ENCODE measurements around the gene MAST3. TPM values are rescaled to one million over a fixed set of nuclear protein-coding genes. Genes with fewer than 3 reads are reported as not detected.

Gene MAST3
- total and polyA plus RNA-seq, 2 of the 13 experiments (the other 11 are each of a cell fraction or from before 2014, with no cell fraction given): 4.1 to 4.6 TPM

DNA sequence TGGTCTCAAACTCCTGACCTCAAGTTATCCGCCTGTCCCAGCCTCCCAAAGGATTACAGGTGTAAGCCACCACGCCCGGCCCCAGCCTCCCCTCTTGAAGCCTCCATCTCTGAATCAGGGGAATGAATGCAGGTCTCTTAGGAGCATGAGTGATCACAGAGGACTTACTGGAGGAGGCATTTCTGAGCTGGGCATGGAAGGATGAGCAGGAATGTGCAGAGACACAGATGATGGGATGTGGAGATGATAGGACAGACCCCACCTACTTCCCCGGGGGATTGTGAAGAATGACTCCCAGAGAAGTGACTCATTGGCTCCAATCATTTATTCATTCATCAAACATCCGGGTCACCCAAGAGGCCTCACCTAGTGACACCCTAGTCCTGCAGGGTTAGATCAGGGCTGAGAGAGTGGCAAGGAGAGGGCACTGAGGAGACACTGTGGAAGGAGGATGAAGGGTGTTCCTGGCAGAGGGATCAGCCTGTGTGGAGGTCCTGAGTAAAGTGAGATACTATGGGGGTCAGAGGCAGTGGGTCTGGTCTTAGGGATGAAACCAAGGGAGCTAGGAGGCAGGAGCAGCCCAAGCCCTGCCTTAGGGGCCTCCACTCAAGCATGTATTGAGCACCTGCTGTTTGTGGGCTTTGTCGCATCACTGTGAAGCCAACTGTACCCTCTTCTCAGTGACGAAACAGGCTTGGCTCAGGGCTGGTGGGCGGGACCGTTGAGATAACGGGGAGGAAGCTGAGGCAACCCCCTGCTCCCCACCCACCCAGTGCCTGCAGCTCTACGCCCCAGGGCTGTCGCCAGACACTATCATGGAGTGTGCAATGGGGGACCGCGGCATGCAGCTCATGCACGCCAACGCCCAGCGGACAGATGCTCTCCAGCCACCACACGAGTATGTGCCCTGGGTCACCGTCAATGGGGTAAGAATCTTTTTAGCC, 79.1 kb downstream of the MAST3 start:
- ChIA-PET POLR2A (no interaction called here), CTCF (ENCODE audit: low intra/inter-chr PET ratio, low total read pairs) (no interaction called here)
- FAIRE-seq (no peak), ATAC-seq (no peak), DNase-seq (ENCODE audit: low spot score) (no peak)
- 89% methylated on average over 9 of the region's 19 CpGs for WGBS (ENCODE audit: low lambda C conversion rate)
- no peak overlapping the region for H3K9ac ChIP-seq (ENCODE audit: insufficient read depth, low read depth, low read length)
- H3K36me3 ChIP-seq (replicated peaks in 1 of 2; ENCODE audit: control insufficient read depth in 1 of 2, insufficient read depth in 2 of 2, low read length in 2 of 2): peaks cover 0 to 10% of the 10 kb centered on the region in 2 experiments; a peak in 1 of 5 replicates
- H3K79me2 ChIP-seq (ENCODE audit: insufficient read depth, low read length): no peaks in the 10 kb centered on the region
- intact Hi-C loops (cut with micrococcal nuclease; ENCODE audit: unreplicated experiment) (no loop called here), in situ Hi-C loops (cut with HindIII; ENCODE audit: extremely low pct_ligation_motif_present, low pct_unique_long_range_greater_than_20kb) (loop anchor here (10.0 kb wide), 1 partner anchor 172 kb away; the partner anchor contains the start of gene ARRDC2)
- BruUV-seq (replicated peaks): no TSS peak
- H3K27me3 ChIP-seq (ENCODE audit: control insufficient read depth in 1 of 2, insufficient read depth in 2 of 2, low read length in 2 of 2): no peaks in the 10 kb centered on the region
- H2AFZ ChIP-seq (ENCODE audit: low read length): no peak overlapping the region
- no peaks in the 10 kb centered on the region for H3K9me3 ChIP-seq (ENCODE audit: low read length)
- H3K4me2 ChIP-seq (ENCODE audit: low read depth, low read length): no peak overlapping the region
- H3K4me1 ChIP-seq (ENCODE audit: insufficient read depth, low read length): peaks cover 14% of the 10 kb centered on the region
- H3K27ac ChIP-seq (ENCODE audit: extremely low read length, insufficient read depth, low read length): no peak overlapping the region
- H3K4me3 ChIP-seq (replicated peaks in 1 of 3; ENCODE audit: insufficient read depth in 1 of 3, low read depth in 2 of 3, low read length in 3 of 3): no peak overlapping the region
- TF ChIP-seq, protein P1, sequence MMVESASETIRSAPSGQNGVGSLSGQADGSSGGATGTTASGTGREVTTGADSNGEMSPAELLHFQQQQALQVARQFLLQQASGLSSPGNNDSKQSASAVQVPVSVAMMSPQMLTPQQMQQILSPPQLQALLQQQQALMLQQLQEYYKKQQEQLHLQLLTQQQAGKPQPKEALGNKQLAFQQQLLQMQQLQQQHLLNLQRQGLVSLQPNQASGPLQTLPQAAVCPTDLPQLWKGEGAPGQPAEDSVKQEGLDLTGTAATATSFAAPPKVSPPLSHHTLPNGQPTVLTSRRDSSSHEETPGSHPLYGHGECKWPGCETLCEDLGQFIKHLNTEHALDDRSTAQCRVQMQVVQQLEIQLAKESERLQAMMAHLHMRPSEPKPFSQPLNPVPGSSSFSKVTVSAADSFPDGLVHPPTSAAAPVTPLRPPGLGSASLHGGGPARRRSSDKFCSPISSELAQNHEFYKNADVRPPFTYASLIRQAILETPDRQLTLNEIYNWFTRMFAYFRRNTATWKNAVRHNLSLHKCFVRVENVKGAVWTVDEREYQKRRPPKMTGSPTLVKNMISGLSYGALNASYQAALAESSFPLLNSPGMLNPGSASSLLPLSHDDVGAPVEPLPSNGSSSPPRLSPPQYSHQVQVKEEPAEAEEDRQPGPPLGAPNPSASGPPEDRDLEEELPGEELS (CRISPR knock-in tag; IDR thresholded peaks at IDR 0.05): no peak
- TF ChIP-seq, protein P2, sequence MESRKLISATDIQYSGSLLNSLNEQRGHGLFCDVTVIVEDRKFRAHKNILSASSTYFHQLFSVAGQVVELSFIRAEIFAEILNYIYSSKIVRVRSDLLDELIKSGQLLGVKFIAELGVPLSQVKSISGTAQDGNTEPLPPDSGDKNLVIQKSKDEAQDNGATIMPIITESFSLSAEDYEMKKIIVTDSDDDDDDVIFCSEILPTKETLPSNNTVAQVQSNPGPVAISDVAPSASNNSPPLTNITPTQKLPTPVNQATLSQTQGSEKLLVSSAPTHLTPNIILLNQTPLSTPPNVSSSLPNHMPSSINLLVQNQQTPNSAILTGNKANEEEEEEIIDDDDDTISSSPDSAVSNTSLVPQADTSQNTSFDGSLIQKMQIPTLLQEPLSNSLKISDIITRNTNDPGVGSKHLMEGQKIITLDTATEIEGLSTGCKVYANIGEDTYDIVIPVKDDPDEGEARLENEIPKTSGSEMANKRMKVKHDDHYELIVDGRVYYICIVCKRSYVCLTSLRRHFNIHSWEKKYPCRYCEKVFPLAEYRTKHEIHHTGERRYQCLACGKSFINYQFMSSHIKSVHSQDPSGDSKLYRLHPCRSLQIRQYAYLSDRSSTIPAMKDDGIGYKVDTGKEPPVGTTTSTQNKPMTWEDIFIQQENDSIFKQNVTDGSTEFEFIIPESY (CRISPR knock-in tag; IDR thresholded peaks at IDR 0.05): no peak
- no peaks in the 10 kb centered on the region for H4K20me1 ChIP-seq (ENCODE audit: insufficient read depth, low read length)

All from HepG2 (cell line).